Mesenchymal stem cell (in vitro differentiated cells and primary cell): ENCODE results near the gene GOLGA3.
A peak's percentile ranks its signal among the peaks of the same experiment; 100 is the strongest.

Experiments used
- DNase-seq: peaks from one replicate; pipeline ENCODE4 v3.0.0-alpha.2; 2013
- H2AFZ ChIP-seq: one replicate; pipeline ENCODE4 v1.6.1; 2013; ENCODE audit warnings: low read depth, mild to moderate bottlenecking, control low read depth, inconsistent platforms, low read length, moderate library complexity
- H2AK5ac ChIP-seq: 2 replicates; pipeline ENCODE4 v1.6.1; 2013; ENCODE audit warnings: low read length, moderate library complexity, mild to moderate bottlenecking, inconsistent platforms; ENCODE audit not compliant: severe bottlenecking
- H2BK120ac ChIP-seq: one replicate; pipeline ENCODE4 v1.6.1; 2013; ENCODE audit warnings: low read depth, mild to moderate bottlenecking, inconsistent platforms, low read length, moderate library complexity
- H2BK12ac ChIP-seq, 2 experiments: one replicate each; pipeline ENCODE4 v1.6.1; 2013; ENCODE audit warnings: inconsistent platforms in 2 of 2, low read length in 2 of 2, mild to moderate bottlenecking in 2 of 2, moderate library complexity in 2 of 2, control low read depth in 1 of 2
- H2BK15ac ChIP-seq: one replicate; pipeline ENCODE4 v1.6.1; 2013; ENCODE audit warnings: mild to moderate bottlenecking, low read depth, inconsistent platforms; ENCODE audit not compliant: poor library complexity, severe bottlenecking
- H2BK5ac ChIP-seq: 2 replicates; pipeline ENCODE4 v1.6.1; 2013; ENCODE audit warnings: low read depth, mild to moderate bottlenecking, low read length, control low read depth, inconsistent platforms; ENCODE audit not compliant: poor library complexity, severe bottlenecking
- H3K14ac ChIP-seq, 2 experiments: one replicate each; pipeline ENCODE4 v1.6.1; 2013; ENCODE audit warnings: inconsistent platforms in 2 of 2, low read length in 2 of 2, control low read depth in 1 of 2, mild to moderate bottlenecking in 1 of 2, moderate library complexity in 1 of 2
- H3K18ac ChIP-seq, 2 experiments: one replicate each; pipeline ENCODE4 v1.6.1; 2013; ENCODE audit warnings: inconsistent platforms in 2 of 2, low read length in 2 of 2, control low read depth in 1 of 2, low read depth in 1 of 2, mild to moderate bottlenecking in 1 of 2
- H3K23ac ChIP-seq, 2 experiments: one replicate each; pipeline ENCODE4 v1.6.1; 2013; ENCODE audit warnings: inconsistent platforms in 2 of 2, low read length in 2 of 2, mild to moderate bottlenecking in 2 of 2, moderate library complexity in 2 of 2, control low read depth in 1 of 2
- H3K27ac ChIP-seq: 2 replicates; pipeline ENCODE4 v1.5.1; 2013; ENCODE audit warnings: mild to moderate bottlenecking, moderate library complexity, low read length, control low read depth, inconsistent platforms; ENCODE audit not compliant: poor library complexity, severe bottlenecking
- H3K27me3 ChIP-seq, 2 experiments: 2 replicates each; pipeline versions ENCODE4 v1.6.1 to v1.7.0; 2013; ENCODE audit warnings: low read length in 2 of 2, mild to moderate bottlenecking in 2 of 2, moderate library complexity in 2 of 2, control low read depth in 1 of 2, inconsistent platforms in 1 of 2; ENCODE audit not compliant: control insufficient read depth in 1 of 2, insufficient read depth in 1 of 2
- H3K36me3 ChIP-seq, 2 experiments: 2 replicates each; pipeline versions ENCODE4 v1.6.1 to v1.7.0; 2013; ENCODE audit warnings: low read length in 2 of 2, control low read depth in 1 of 2, inconsistent platforms in 1 of 2, low read depth in 1 of 2, mild to moderate bottlenecking in 1 of 2; ENCODE audit not compliant: insufficient read depth in 2 of 2, control insufficient read depth in 1 of 2
- H3K4ac ChIP-seq, 2 experiments: one replicate each; pipeline ENCODE4 v1.6.1; 2013; ENCODE audit warnings: inconsistent platforms in 2 of 2, low read length in 2 of 2, mild to moderate bottlenecking in 2 of 2, moderate library complexity in 2 of 2, control low read depth in 1 of 2, low read depth in 1 of 2
- H3K4me1 ChIP-seq: 2 replicates; pipeline ENCODE4 v1.6.1; 2013; ENCODE audit warnings: low read depth, low read length, control low read depth; ENCODE audit not compliant: control insufficient read depth, insufficient read depth
- H3K4me2 ChIP-seq: 2 replicates; pipeline ENCODE4 v1.6.1; 2013; ENCODE audit warnings: low read length, mild to moderate bottlenecking, inconsistent platforms; ENCODE audit not compliant: poor library complexity, severe bottlenecking
- H3K4me3 ChIP-seq, 2 experiments: 2 replicates each; pipeline versions ENCODE4 v1.5.1 to v1.7.0; 2013; ENCODE audit warnings: low read length in 2 of 2, mild to moderate bottlenecking in 2 of 2, control low read depth in 1 of 2, low read depth in 1 of 2; ENCODE audit not compliant: insufficient read depth in 1 of 2
- H3K79me1 ChIP-seq: replicated peaks from 2 replicates; pipeline ENCODE4 v1.6.1; 2013; ENCODE audit warnings: mild to moderate bottlenecking, control low read depth, low read length, inconsistent platforms; ENCODE audit not compliant: poor library complexity, severe bottlenecking
- H3K9ac ChIP-seq: 2 replicates; pipeline ENCODE4 v1.7.0; 2013; ENCODE audit warnings: mild to moderate bottlenecking, low read length, moderate library complexity
- H3K9me3 ChIP-seq: 2 replicates; pipeline ENCODE4 v1.7.0; 2013; ENCODE audit warnings: mild to moderate bottlenecking, low read length; ENCODE audit not compliant: control insufficient read depth
- H4K8ac ChIP-seq: one replicate; pipeline ENCODE4 v1.6.1; 2013; ENCODE audit warnings: inconsistent platforms, mild to moderate bottlenecking, low read length, moderate library complexity
- H4K91ac ChIP-seq: one replicate; pipeline ENCODE4 v1.6.1; 2013; ENCODE audit warnings: mild to moderate bottlenecking, low read length, inconsistent platforms
- WGBS: methylation state at CpG from one replicate; pipeline ENCODE4 v1.1.7; 2013; ENCODE audit warnings: mixed read lengths; 5-methylcytosine and 5-hydroxymethylcytosine counted together

GOLGA3 gene

GRCh38 chr12:132831771-132832170 lies 3.1 kb upstream of the GOLGA3 start:
- Histone ChIP-seq H3K14ac (no peak overlapping the region), H4K91ac (no peak overlapping the region), H3K9ac (no peak overlapping the region), H2BK12ac (no peak overlapping the region), H2AK5ac (no peak overlapping the region), H3K27me3 (no peaks in the 10 kb centered on the region), H3K27ac (no peak overlapping the region), H3K4me2 (no peak overlapping the region), H3K4me1 (peaks cover 2% of the 10 kb centered on the region), H3K9me3 (no peaks in the 10 kb centered on the region), H3K4ac (no peak overlapping the region), H2AFZ (no peak overlapping the region), H2BK5ac (no peak overlapping the region), H2BK15ac (no peak overlapping the region), H4K8ac (no peak overlapping the region), H3K4me3 (no peak overlapping the region), H3K36me3 (peaks cover 42 to 48% of the 10 kb centered on the region in 2 experiments), H3K23ac (no peak overlapping the region), H3K18ac (no peak overlapping the region), H2BK120ac (no peak overlapping the region), H3K79me1 (peaks cover 20% of the 10 kb centered on the region)
- DNase-seq = no peak
- WGBS = 98% methylated on average over 11 of the region's 11 CpGs

DNA sequence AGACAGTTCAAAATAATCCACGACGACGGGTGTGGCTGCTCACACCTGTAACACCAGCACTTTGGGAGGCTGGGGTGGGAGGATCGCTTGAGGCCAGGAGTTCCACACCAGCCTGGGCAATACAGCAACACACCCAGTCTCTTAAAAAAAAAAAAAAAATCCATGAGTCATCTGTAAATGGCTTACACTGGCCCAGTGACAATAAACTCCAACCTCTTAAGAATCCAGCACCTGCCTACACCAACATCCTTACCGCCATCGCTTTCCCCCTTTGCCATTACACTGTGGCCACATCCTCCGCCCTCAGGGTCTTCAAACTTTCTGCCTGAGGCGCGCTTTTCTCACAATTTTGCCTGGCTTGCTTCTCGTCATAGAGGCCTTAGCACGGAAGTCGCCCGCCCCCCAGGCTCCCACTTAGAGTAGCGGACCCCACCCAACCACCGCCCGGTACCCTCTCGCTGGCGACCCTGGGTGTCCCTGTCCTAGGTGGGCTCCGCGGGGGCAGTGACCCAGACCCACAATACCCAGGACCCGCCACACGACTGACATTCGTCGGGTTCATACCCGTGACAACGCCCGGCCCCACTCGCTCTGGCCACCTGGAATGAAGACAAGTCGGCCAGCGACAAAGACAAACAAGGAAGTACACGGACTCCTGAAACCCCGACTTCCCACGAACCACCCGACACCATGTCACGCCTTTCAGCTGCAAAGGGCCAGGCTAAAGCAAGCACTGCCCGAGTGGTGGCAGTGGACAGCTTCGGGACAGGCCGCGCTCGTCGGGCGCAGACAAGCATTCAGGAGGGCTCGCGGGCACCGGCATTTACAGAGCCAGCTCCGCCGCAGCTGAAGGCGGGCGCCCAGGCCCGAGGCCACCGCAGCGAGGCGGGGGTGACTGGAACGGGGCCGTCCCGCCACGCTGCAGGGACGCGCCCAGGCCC lies 636 bp downstream of the GOLGA3 start:
- peaks cover 39 to 60% of the 10 kb centered on the region in 2 experiments for H3K36me3 ChIP-seq
- H3K4me2 ChIP-seq = peak overlapping the region; percentile 83
- H2BK120ac ChIP-seq = peak overlapping the region; percentile 95
- peak overlapping the region; percentile 60 for H2AFZ ChIP-seq
- H3K14ac ChIP-seq = peak overlapping the region in 1 of 2 experiments; percentile 98
- peak overlapping the region; percentile 74 for H2BK15ac ChIP-seq
- peak overlapping the region; percentile 35 for H2BK5ac ChIP-seq
- WGBS = 18% methylated on average over 59 of the region's 59 CpGs
- H3K4ac ChIP-seq = peak overlapping the region; percentile 94 to 100
- H3K27me3 ChIP-seq = no peaks in the 10 kb centered on the region
- peaks cover 12% of the 10 kb centered on the region for H3K4me1 ChIP-seq
- H3K4me3 ChIP-seq = peak overlapping the region; percentile 98 to 100
- H3K18ac ChIP-seq = peak overlapping the region; percentile 95 to 98
- H3K79me1 ChIP-seq = peaks cover 4% of the 10 kb centered on the region
- H3K9ac ChIP-seq = peak overlapping the region; percentile 99
- H2AK5ac ChIP-seq = peak overlapping the region; percentile 94
- peak overlapping the region in 1 of 2 experiments; percentile 49 for H2BK12ac ChIP-seq
- no peaks in the 10 kb centered on the region for H3K9me3 ChIP-seq
- peak overlapping the region; percentile 87 for H4K8ac ChIP-seq
- H3K23ac ChIP-seq = peak overlapping the region in 1 of 2 experiments; percentile 94
- peak overlapping the region; percentile 81 for H3K27ac ChIP-seq
- peak; percentile 79 for DNase-seq
- H4K91ac ChIP-seq = peak overlapping the region; percentile 99

GRCh38 chr12:132825861-132826260 lies 2.8 kb downstream of the GOLGA3 start:
- H2AFZ ChIP-seq = no peak overlapping the region

GRCh38 chr12:132825089-132825488 lies 3.6 kb downstream of the GOLGA3 start:
- Histone ChIP-seq H4K91ac (no peak overlapping the region), H2BK15ac (no peak overlapping the region), H3K4me1 (peaks cover 15% of the 10 kb centered on the region), H3K14ac (no peak overlapping the region), H2BK5ac (no peak overlapping the region), H3K27ac (no peak overlapping the region), H2BK12ac (no peak overlapping the region), H3K4me2 (no peak overlapping the region), H3K79me1 (peaks cover 9% of the 10 kb centered on the region), H3K9ac (no peak overlapping the region), H3K36me3 (peaks cover 57 to 65% of the 10 kb centered on the region in 2 experiments), H4K8ac (no peak overlapping the region), H2BK120ac (no peak overlapping the region), H3K23ac (no peak overlapping the region), H3K18ac (no peak overlapping the region), H3K4me3 (no peak overlapping the region), H3K27me3 (no peaks in the 10 kb centered on the region), H2AK5ac (no peak overlapping the region), H2AFZ (no peak overlapping the region), H3K9me3 (no peaks in the 10 kb centered on the region), H3K4ac (no peak overlapping the region)
- 95% methylated on average over 18 of the region's 18 CpGs for WGBS
- no peak for DNase-seq

More at GRCh38 chr12:132825861-132826260, 2.8 kb downstream of the GOLGA3 start:
- H3K27ac ChIP-seq = no peak overlapping the region
- no peak overlapping the region for H2BK12ac ChIP-seq
- H3K18ac ChIP-seq = no peak overlapping the region
- H4K91ac ChIP-seq = no peak overlapping the region
- no peak overlapping the region for H3K14ac ChIP-seq
- no peaks in the 10 kb centered on the region for H3K9me3 ChIP-seq
- no peak overlapping the region for H3K23ac ChIP-seq
- no peak overlapping the region for H2AK5ac ChIP-seq
- no peak overlapping the region for H4K8ac ChIP-seq
- H3K4me3 ChIP-seq = no peak overlapping the region
- peaks cover 15% of the 10 kb centered on the region for H3K4me1 ChIP-seq
- H3K9ac ChIP-seq = peak overlapping the region; percentile 99
- H3K79me1 ChIP-seq = peaks cover 3% of the 10 kb centered on the region
- DNase-seq = no peak
- no peak overlapping the region for H2BK120ac ChIP-seq
- H3K36me3 ChIP-seq = peaks cover 49 to 59% of the 10 kb centered on the region in 2 experiments
- H2BK5ac ChIP-seq = no peak overlapping the region
- H3K4ac ChIP-seq = no peak overlapping the region
- 97% methylated on average over 16 of the region's 16 CpGs for WGBS
- H3K27me3 ChIP-seq = no peaks in the 10 kb centered on the region
- H3K4me2 ChIP-seq = no peak overlapping the region
- no peak overlapping the region for H2BK15ac ChIP-seq
